Mesenchymal stem cell (in vitro differentiated cells and primary cell): ENCODE results near the gene LAMA5.

Experiments
- DNase-seq: peaks from one replicate; pipeline ENCODE4 v3.0.0-alpha.2; 2013
- H2AFZ ChIP-seq: one replicate; pipeline ENCODE4 v1.6.1; 2013; ENCODE audit warnings: low read depth, mild to moderate bottlenecking, control low read depth, inconsistent platforms, low read length, moderate library complexity
- H2AK5ac ChIP-seq: 2 replicates; pipeline ENCODE4 v1.6.1; 2013; ENCODE audit warnings: low read length, moderate library complexity, mild to moderate bottlenecking, inconsistent platforms; ENCODE audit not compliant: severe bottlenecking
- H2BK120ac ChIP-seq: one replicate; pipeline ENCODE4 v1.6.1; 2013; ENCODE audit warnings: low read depth, mild to moderate bottlenecking, inconsistent platforms, low read length, moderate library complexity
- H2BK12ac ChIP-seq, 2 experiments: one replicate each; pipeline ENCODE4 v1.6.1; 2013; ENCODE audit warnings: inconsistent platforms in 2 of 2, low read length in 2 of 2, mild to moderate bottlenecking in 2 of 2, moderate library complexity in 2 of 2, control low read depth in 1 of 2
- H2BK15ac ChIP-seq: one replicate; pipeline ENCODE4 v1.6.1; 2013; ENCODE audit warnings: mild to moderate bottlenecking, low read depth, inconsistent platforms; ENCODE audit not compliant: poor library complexity, severe bottlenecking
- H2BK5ac ChIP-seq: 2 replicates; pipeline ENCODE4 v1.6.1; 2013; ENCODE audit warnings: low read depth, mild to moderate bottlenecking, low read length, control low read depth, inconsistent platforms; ENCODE audit not compliant: poor library complexity, severe bottlenecking
- H3K14ac ChIP-seq, 2 experiments: one replicate each; pipeline ENCODE4 v1.6.1; 2013; ENCODE audit warnings: inconsistent platforms in 2 of 2, low read length in 2 of 2, control low read depth in 1 of 2, mild to moderate bottlenecking in 1 of 2, moderate library complexity in 1 of 2
- H3K18ac ChIP-seq, 2 experiments: one replicate each; pipeline ENCODE4 v1.6.1; 2013; ENCODE audit warnings: inconsistent platforms in 2 of 2, low read length in 2 of 2, control low read depth in 1 of 2, low read depth in 1 of 2, mild to moderate bottlenecking in 1 of 2
- H3K23ac ChIP-seq, 2 experiments: one replicate each; pipeline ENCODE4 v1.6.1; 2013; ENCODE audit warnings: inconsistent platforms in 2 of 2, low read length in 2 of 2, mild to moderate bottlenecking in 2 of 2, moderate library complexity in 2 of 2, control low read depth in 1 of 2
- H3K27ac ChIP-seq: 2 replicates; pipeline ENCODE4 v1.5.1; 2013; ENCODE audit warnings: mild to moderate bottlenecking, moderate library complexity, low read length, control low read depth, inconsistent platforms; ENCODE audit not compliant: poor library complexity, severe bottlenecking
- H3K27me3 ChIP-seq, 2 experiments: 2 replicates each; pipeline versions ENCODE4 v1.6.1 to v1.7.0; 2013; ENCODE audit warnings: low read length in 2 of 2, mild to moderate bottlenecking in 2 of 2, moderate library complexity in 2 of 2, control low read depth in 1 of 2, inconsistent platforms in 1 of 2; ENCODE audit not compliant: control insufficient read depth in 1 of 2, insufficient read depth in 1 of 2
- H3K36me3 ChIP-seq, 2 experiments: 2 replicates each; pipeline versions ENCODE4 v1.6.1 to v1.7.0; 2013; ENCODE audit warnings: low read length in 2 of 2, control low read depth in 1 of 2, inconsistent platforms in 1 of 2, low read depth in 1 of 2, mild to moderate bottlenecking in 1 of 2; ENCODE audit not compliant: insufficient read depth in 2 of 2, control insufficient read depth in 1 of 2
- H3K4ac ChIP-seq, 2 experiments: one replicate each; pipeline ENCODE4 v1.6.1; 2013; ENCODE audit warnings: inconsistent platforms in 2 of 2, low read length in 2 of 2, mild to moderate bottlenecking in 2 of 2, moderate library complexity in 2 of 2, control low read depth in 1 of 2, low read depth in 1 of 2
- H3K4me1 ChIP-seq: 2 replicates; pipeline ENCODE4 v1.6.1; 2013; ENCODE audit warnings: low read depth, low read length, control low read depth; ENCODE audit not compliant: control insufficient read depth, insufficient read depth
- H3K4me2 ChIP-seq: 2 replicates; pipeline ENCODE4 v1.6.1; 2013; ENCODE audit warnings: low read length, mild to moderate bottlenecking, inconsistent platforms; ENCODE audit not compliant: poor library complexity, severe bottlenecking
- H3K4me3 ChIP-seq, 2 experiments: 2 replicates each; pipeline versions ENCODE4 v1.5.1 to v1.7.0; 2013; ENCODE audit warnings: low read length in 2 of 2, mild to moderate bottlenecking in 2 of 2, control low read depth in 1 of 2, low read depth in 1 of 2; ENCODE audit not compliant: insufficient read depth in 1 of 2
- H3K79me1 ChIP-seq: replicated peaks from 2 replicates; pipeline ENCODE4 v1.6.1; 2013; ENCODE audit warnings: mild to moderate bottlenecking, control low read depth, low read length, inconsistent platforms; ENCODE audit not compliant: poor library complexity, severe bottlenecking
- H3K9ac ChIP-seq: 2 replicates; pipeline ENCODE4 v1.7.0; 2013; ENCODE audit warnings: mild to moderate bottlenecking, low read length, moderate library complexity
- H3K9me3 ChIP-seq: 2 replicates; pipeline ENCODE4 v1.7.0; 2013; ENCODE audit warnings: mild to moderate bottlenecking, low read length; ENCODE audit not compliant: control insufficient read depth
- H4K8ac ChIP-seq: one replicate; pipeline ENCODE4 v1.6.1; 2013; ENCODE audit warnings: inconsistent platforms, mild to moderate bottlenecking, low read length, moderate library complexity
- H4K91ac ChIP-seq: one replicate; pipeline ENCODE4 v1.6.1; 2013; ENCODE audit warnings: mild to moderate bottlenecking, low read length, inconsistent platforms
- WGBS: methylation state at CpG from one replicate; pipeline ENCODE4 v1.1.7; 2013; ENCODE audit warnings: mixed read lengths; 5-methylcytosine and 5-hydroxymethylcytosine counted together

Gene LAMA5

GRCh38 chr20:62321521-62321948 is 45.6 kb downstream of the LAMA5 start:
- DNase-seq, result peak; percentile 27
- Histone ChIP-seq H2BK120ac (no peak overlapping the region), H2AFZ (no peak overlapping the region), H2BK15ac (no peak overlapping the region), H2BK5ac (no peak overlapping the region), H3K9me3 (no peaks in the 10 kb centered on the region), H3K79me1 (peaks cover 29% of the 10 kb centered on the region), H3K4ac (no peak overlapping the region), H3K4me2 (no peak overlapping the region), H3K36me3 (peaks cover 17 to 91% of the 10 kb centered on the region in 2 experiments), H3K27ac (no peak overlapping the region), H3K18ac (no peak overlapping the region), H3K23ac (no peak overlapping the region), H2BK12ac (no peak overlapping the region), H3K4me3 (no peak overlapping the region), H4K8ac (no peak overlapping the region), H3K9ac (no peak overlapping the region), H4K91ac (peak overlapping the region; percentile 40), H3K14ac (no peak overlapping the region), H2AK5ac (no peak overlapping the region), H3K27me3 (no peaks in the 10 kb centered on the region), H3K4me1 (peaks cover 7% of the 10 kb centered on the region)
- 94% methylated on average over 7 of the region's 7 CpGs for WGBS

DNA sequence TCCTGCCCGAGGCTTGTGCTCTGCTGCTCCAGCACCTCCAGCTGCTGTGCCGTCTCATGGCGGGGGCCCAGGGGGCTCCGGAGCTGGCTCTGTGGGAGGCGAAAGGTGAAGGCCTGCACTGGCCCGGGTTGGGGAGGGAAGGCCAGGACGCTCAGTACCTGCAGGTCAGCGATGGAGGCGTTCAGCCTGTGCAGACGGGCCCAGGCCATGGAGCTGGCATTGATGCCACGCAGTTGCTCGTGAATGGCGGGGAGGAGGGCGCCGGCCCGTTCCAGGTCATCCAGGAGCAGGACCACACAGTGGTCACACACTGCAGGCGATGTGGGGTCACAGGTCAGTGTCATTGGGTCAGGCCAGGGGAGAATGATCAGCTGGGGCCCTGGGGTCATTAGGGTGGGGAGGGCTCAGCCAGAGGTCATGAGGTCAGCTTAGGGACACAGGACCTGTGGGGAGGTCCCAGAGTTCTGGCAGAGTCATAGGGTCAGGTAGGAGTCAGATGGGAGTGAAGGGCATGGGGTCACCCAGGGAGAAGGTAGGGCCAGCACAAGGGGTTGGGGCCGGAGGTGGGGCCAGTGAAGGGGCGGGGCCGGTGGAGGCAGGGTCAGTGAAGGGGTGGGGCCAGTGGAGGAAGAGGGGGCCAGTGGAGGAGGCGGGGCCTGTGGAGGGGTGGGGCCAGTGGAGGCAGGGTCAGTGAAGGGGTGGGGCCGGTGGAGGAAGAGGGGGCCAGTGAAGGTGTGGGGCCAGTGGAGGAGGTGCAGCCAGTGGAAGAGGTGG is 46.3 kb downstream of the LAMA5 start:
- Histone ChIP-seq H3K14ac (no peak overlapping the region), H3K36me3 (peaks cover 22 to 91% of the 10 kb centered on the region in 2 experiments), H3K23ac (no peak overlapping the region), H3K4me1 (peaks cover 7% of the 10 kb centered on the region), H3K27me3 (no peaks in the 10 kb centered on the region), H3K4me3 (no peak overlapping the region), H4K91ac (no peak overlapping the region), H2BK15ac (no peak overlapping the region), H4K8ac (no peak overlapping the region), H2AK5ac (no peak overlapping the region), H3K4me2 (no peak overlapping the region), H2AFZ (no peak overlapping the region), H3K27ac (no peak overlapping the region), H2BK5ac (no peak overlapping the region), H2BK12ac (no peak overlapping the region), H3K9ac (no peak overlapping the region), H2BK120ac (no peak overlapping the region), H3K18ac (no peak overlapping the region), H3K9me3 (no peaks in the 10 kb centered on the region), H3K79me1 (peaks cover 26% of the 10 kb centered on the region), H3K4ac (no peak overlapping the region)
- WGBS, result 94% methylated on average over 21 of the region's 22 CpGs
- no peak for DNase-seq

DNA sequence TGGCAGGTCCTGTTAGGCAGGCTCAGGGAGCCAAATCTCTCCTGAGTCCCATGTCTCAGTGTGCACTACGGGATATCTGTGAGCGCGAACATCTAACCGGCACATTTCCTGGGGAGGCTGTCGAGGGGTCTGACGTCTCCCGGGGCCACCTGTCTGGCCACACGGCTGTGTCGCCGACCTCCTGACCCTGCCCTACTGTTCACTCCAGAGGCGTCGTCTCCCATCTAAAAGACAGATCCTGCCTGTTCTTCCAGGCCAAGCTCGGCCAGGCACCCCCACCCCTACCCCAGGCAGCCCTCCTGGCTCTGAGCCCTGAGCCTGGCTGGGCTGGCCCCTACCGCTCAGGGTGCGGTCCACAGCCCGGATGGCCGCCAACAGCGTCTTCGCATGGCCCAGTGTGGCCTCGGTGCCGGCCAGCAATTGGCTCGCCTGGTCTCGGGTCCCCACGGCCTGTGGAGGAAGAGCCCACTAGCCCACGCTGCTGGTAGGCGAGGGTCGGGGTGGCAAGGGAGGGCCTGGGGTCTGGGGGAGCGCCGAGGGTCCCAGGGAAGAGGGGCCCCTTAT is 47.7 kb downstream of the LAMA5 start:
- Histone ChIP-seq H3K4me1 (peaks cover 7% of the 10 kb centered on the region), H3K27me3 (no peaks in the 10 kb centered on the region), H3K4me2 (no peak overlapping the region), H2AFZ (no peak overlapping the region), H2AK5ac (no peak overlapping the region), H2BK5ac (no peak overlapping the region), H2BK120ac (no peak overlapping the region), H3K9me3 (no peaks in the 10 kb centered on the region), H4K8ac (no peak overlapping the region), H4K91ac (peak overlapping the region; percentile 35), H3K4ac (no peak overlapping the region), H3K36me3 (peaks cover 28 to 91% of the 10 kb centered on the region in 2 experiments), H3K27ac (no peak overlapping the region), H3K14ac (no peak overlapping the region), H3K18ac (no peak overlapping the region), H2BK15ac (no peak overlapping the region), H2BK12ac (no peak overlapping the region), H3K23ac (no peak overlapping the region), H3K9ac (no peak overlapping the region), H3K4me3 (no peak overlapping the region), H3K79me1 (peaks cover 25% of the 10 kb centered on the region)
- no peak for DNase-seq
- WGBS, result 88% methylated on average over 26 of the region's 29 CpGs

DNA sequence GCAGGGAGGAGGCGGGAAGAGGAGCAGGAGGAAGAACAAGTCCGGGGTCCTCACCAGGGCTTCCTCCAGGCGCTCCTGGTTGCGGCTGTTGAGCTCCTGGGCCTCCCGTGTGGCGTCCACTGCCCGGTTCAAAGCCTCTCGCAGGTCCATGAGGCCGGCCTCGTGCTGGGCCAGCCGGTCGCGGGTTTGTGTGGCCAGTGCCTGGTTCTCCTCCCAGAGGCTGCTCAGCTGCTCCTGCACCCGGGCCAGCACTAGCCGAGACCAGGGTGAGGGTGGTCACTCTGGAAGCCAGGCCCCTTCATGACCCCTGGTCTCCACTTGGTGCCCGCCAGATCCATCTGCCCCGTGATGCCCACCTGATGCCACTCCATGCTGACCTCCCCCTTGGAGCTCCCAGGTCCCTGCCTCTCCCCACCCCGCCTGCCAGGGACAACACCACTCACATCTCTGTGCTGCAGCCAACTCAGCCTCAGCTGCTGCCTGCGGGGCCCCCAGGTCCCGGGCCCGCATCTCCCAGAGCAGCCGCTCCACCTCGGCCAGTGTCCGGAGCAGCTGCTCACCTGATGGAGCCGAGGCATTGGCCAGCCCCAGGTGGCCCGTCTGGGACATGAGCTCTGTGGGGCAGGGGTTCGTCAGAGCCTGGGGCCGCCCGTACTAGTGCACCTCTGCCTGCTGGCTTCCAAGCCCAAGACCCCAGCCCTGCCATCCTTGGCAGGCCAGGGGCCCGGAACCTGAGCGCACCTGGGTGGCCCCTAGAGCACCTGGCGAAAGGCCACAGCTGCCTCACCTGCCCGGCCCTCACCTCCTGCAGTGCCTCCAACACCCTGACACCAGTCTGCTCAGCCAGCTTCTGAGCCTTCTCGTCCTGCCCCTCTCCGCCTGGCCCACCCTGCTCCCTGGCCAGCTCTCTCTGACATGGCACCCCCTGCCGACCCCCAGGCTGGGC is 48.4 kb downstream of the LAMA5 start:
- H3K14ac ChIP-seq, result no peak overlapping the region
- no peak overlapping the region for H2AFZ ChIP-seq
- no peak overlapping the region for H3K4me3 ChIP-seq
- H3K4ac ChIP-seq, result no peak overlapping the region
- no peaks in the 10 kb centered on the region for H3K27me3 ChIP-seq
- H3K36me3 ChIP-seq, result peaks cover 32 to 91% of the 10 kb centered on the region in 2 experiments
- H3K4me1 ChIP-seq, result peaks cover 7% of the 10 kb centered on the region
- H3K4me2 ChIP-seq, result no peak overlapping the region
- H2BK120ac ChIP-seq, result no peak overlapping the region
- no peaks in the 10 kb centered on the region for H3K9me3 ChIP-seq
- H4K8ac ChIP-seq, result no peak overlapping the region
- H2BK5ac ChIP-seq, result no peak overlapping the region
- peaks cover 29% of the 10 kb centered on the region for H3K79me1 ChIP-seq
- H2BK12ac ChIP-seq, result no peak overlapping the region
- H3K23ac ChIP-seq, result no peak overlapping the region
- no peak overlapping the region for H3K9ac ChIP-seq
- H2BK15ac ChIP-seq, result no peak overlapping the region
- 96% methylated on average over 34 of the region's 36 CpGs for WGBS
- peak; percentile 36 for DNase-seq
- H2AK5ac ChIP-seq, result no peak overlapping the region
- no peak overlapping the region for H4K91ac ChIP-seq
- no peak overlapping the region for H3K27ac ChIP-seq
- H3K18ac ChIP-seq, result no peak overlapping the region
